ENCODE measurements around the gene SMLR1.

GRCh38 chr6:130870179-130870880, 43.1 kb downstream of the SMLR1 start:
- TF ChIP-seq POLR2A (IDR thresholded peaks at IDR 0.05) (no peak), CTCF (IDR thresholded peaks at IDR 0.05) (no peak), POLR2AphosphoS5 (IDR thresholded peaks at IDR 0.05) (no peak), EP300 (IDR thresholded peaks at IDR 0.05; ENCODE audit: low read depth) (no peak)

Measured in transverse colon (tissue), 4 donors.